Smooth muscle cell (in vitro differentiated cells): ENCODE measurements around the gene CRYBG3. TPM values are rescaled to one million over a fixed set of nuclear protein-coding genes. Genes with fewer than 3 reads are reported as not detected.
"Not testable (repeated sequence)": the region's sequence is repeated elsewhere in the genome, so short reads cannot be mapped to it uniquely, and the experiment has no call there.

Experiments used
- DNase-seq: peaks from one replicate; lab custom pipeline; 2025; ENCODE audit not compliant: unreplicated experiment; lab: John Stamatoyannopoulos, UW
- H2AFZ ChIP-seq: fragments of 200-600 bp; sonication (generic); 2 replicates; pipeline ENCODE4 v1.6.0; 2016; ENCODE audit warnings: antibody characterized with exemption, low read depth, mild to moderate bottlenecking
- H3F3A ChIP-seq: fragments of 200-600 bp; sonication (generic); 2 replicates; pipeline ENCODE4 v1.6.0; 2017; ENCODE audit warnings: antibody characterized with exemption, low read depth
- H3K27ac ChIP-seq: fragments of 200-600 bp; sonication (generic); 2 replicates; pipeline ENCODE4 v1.5.1; 2016; ENCODE audit warnings: low read depth, mild to moderate bottlenecking
- H3K27me3 ChIP-seq: fragments of 200-600 bp; sonication (generic); 2 replicates; pipeline ENCODE4 v1.6.1; 2016; ENCODE audit warnings: low read depth, mild to moderate bottlenecking
- H3K36me3 ChIP-seq: fragments of 200-600 bp; sonication (generic); 2 replicates; pipeline ENCODE4 v1.5.1; 2016; ENCODE audit warnings: low read depth
- H3K4me1 ChIP-seq: fragments of 200-600 bp; sonication (generic); 2 replicates; pipeline ENCODE4 v1.5.1; 2016; ENCODE audit warnings: low read depth
- H3K4me2 ChIP-seq: fragments of 200-600 bp; sonication (generic); 2 replicates; pipeline ENCODE4 v1.6.0; 2016; ENCODE audit warnings: mild to moderate bottlenecking
- H3K4me3 ChIP-seq: fragments of 200-600 bp; sonication (generic); 2 replicates; pipeline ENCODE4 v1.5.1; 2016; ENCODE audit warnings: mild to moderate bottlenecking
- H3K79me2 ChIP-seq: fragments of 200-600 bp; sonication (generic); 2 replicates; pipeline ENCODE4 v1.6.0; 2016; ENCODE audit warnings: low read depth, mild to moderate bottlenecking
- H3K9ac ChIP-seq: fragments of 200-600 bp; sonication (generic); 2 replicates; pipeline ENCODE4 v1.6.0; 2016; ENCODE audit warnings: low read depth
- H3K9me3 ChIP-seq: fragments of 200-600 bp; sonication (generic); replicated peaks from 2 replicates; pipeline ENCODE4 v1.5.1; 2016; ENCODE audit warnings: low read depth
- H4K20me1 ChIP-seq: fragments of 200-600 bp; sonication (generic); 2 replicates; pipeline ENCODE4 v1.6.0; 2016; ENCODE audit warnings: low read depth
- WGBS: methylation state at CpG from one replicate; pipeline ENCODE4 v1.1.7; 2016; ENCODE audit warnings: low lambda C conversion rate; 5-methylcytosine and 5-hydroxymethylcytosine counted together
- polyA plus RNA-seq: library from polyadenylated mRNA; unstranded; fragments of >200 nt; fragmentation: Nextera tagmentation; extraction: Ambion mirVana; gene quantifications from 2 replicates; pipeline ENCODE4 v1.2.1, GENCODE V29; 2016
- total RNA-seq: library from RNA; depleted of rRNA; stranded (reverse); fragments of >200 nt; gene quantifications from 2 replicates; pipeline ENCODE4 v1.2.3, GENCODE V29; 2014
- TF ChIP-seq, protein P1 (sequence below): fragments of 200-600 bp; sonication (generic); IDR thresholded peaks from 2 replicates; pipeline ENCODE4 v1.5.1; 2017; ENCODE audit warnings: borderline replicate concordance, mild to moderate bottlenecking, antibody characterized with exemption; ENCODE audit not compliant: insufficient read depth, poor library complexity, severe bottlenecking

The CRYBG3 gene
- total and polyA plus RNA-seq, 2 experiments from 2014 or later, result 1.5 to 17.0 TPM

DNA sequence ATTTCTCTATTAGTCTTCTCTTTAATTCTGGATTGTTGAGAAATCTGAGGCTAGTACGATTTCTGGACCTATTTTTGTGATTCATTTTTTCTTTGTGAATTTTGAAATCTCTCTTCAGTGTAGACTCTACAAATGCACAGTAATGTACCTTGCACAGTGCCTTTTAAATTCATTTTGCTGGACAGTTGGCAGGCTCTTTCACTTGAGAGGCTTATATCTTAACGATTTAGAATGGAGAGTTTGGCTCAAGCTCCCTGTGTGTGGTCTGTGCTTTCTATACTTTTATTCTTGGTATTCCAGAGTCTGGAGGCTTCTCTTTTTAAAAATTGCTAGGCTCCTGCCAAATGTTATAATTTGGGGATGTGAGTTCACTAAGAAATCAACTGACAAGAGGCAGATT is 8.8 kb downstream of the CRYBG3 start:
- Histone ChIP-seq H3K4me3 (no peak overlapping the region), H3K79me2 (no peaks in the 10 kb centered on the region), H3K27me3 (no peaks in the 10 kb centered on the region), H3K9me3 (no peaks in the 10 kb centered on the region), H3K4me1 (no peaks in the 10 kb centered on the region), H3F3A (no peaks in the 10 kb centered on the region), H3K36me3 (no peaks in the 10 kb centered on the region), H3K9ac (no peak overlapping the region), H3K27ac (no peak overlapping the region), H2AFZ (no peak overlapping the region), H4K20me1 (peaks cover 49% of the 10 kb centered on the region), H3K4me2 (no peak overlapping the region)
- DNase-seq, result no peak
- TF ChIP-seq, protein P1, sequence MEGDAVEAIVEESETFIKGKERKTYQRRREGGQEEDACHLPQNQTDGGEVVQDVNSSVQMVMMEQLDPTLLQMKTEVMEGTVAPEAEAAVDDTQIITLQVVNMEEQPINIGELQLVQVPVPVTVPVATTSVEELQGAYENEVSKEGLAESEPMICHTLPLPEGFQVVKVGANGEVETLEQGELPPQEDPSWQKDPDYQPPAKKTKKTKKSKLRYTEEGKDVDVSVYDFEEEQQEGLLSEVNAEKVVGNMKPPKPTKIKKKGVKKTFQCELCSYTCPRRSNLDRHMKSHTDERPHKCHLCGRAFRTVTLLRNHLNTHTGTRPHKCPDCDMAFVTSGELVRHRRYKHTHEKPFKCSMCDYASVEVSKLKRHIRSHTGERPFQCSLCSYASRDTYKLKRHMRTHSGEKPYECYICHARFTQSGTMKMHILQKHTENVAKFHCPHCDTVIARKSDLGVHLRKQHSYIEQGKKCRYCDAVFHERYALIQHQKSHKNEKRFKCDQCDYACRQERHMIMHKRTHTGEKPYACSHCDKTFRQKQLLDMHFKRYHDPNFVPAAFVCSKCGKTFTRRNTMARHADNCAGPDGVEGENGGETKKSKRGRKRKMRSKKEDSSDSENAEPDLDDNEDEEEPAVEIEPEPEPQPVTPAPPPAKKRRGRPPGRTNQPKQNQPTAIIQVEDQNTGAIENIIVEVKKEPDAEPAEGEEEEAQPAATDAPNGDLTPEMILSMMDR, result no peak
- WGBS, result 89% methylated on average over 2 of the region's 2 CpGs

GRCh38 chr3:97831140-97831539 is 9.3 kb downstream of the CRYBG3 start:
- 94% methylated on average over 1 of the region's 1 CpG for WGBS

GRCh38 chr3:97833184-97833583 is 11.4 kb downstream of the CRYBG3 start:
- not testable (repeated sequence) for H2AFZ ChIP-seq, H3K9ac ChIP-seq, H3K27ac ChIP-seq, H3K36me3 ChIP-seq, H3K4me1 ChIP-seq, H3K4me2 ChIP-seq, H3K4me3 ChIP-seq, H3K9me3 ChIP-seq, H3F3A ChIP-seq, DNase-seq, H3K79me2 ChIP-seq, H3K27me3 ChIP-seq
- WGBS, result 96% methylated on average over 4 of the region's 4 CpGs
- H4K20me1 ChIP-seq, result peaks cover 28% of the 10 kb centered on the region

More at GRCh38 chr3:97831140-97831539, 9.3 kb downstream of the CRYBG3 start:
- Histone ChIP-seq H3K79me2 (no peaks in the 10 kb centered on the region), H3K9me3 (no peaks in the 10 kb centered on the region), H2AFZ (no peak overlapping the region), H3K27ac (no peak overlapping the region), H3K36me3 (no peaks in the 10 kb centered on the region), H3K4me2 (no peak overlapping the region), H3F3A (no peaks in the 10 kb centered on the region), H3K4me3 (no peak overlapping the region), H4K20me1 (peaks cover 47% of the 10 kb centered on the region), H3K27me3 (no peaks in the 10 kb centered on the region), H3K4me1 (no peaks in the 10 kb centered on the region), H3K9ac (no peak overlapping the region)
- no peak for DNase-seq
- TF ChIP-seq, protein P1, result no peak

GRCh38 chr3:97835761-97836160 is 13.9 kb downstream of the CRYBG3 start:
- no peak for DNase-seq
- no peaks in the 10 kb centered on the region for H3K4me1 ChIP-seq
- H3F3A ChIP-seq, result no peaks in the 10 kb centered on the region
- no peaks in the 10 kb centered on the region for H3K36me3 ChIP-seq
- no peak overlapping the region for H3K9ac ChIP-seq
- no peak overlapping the region for H3K27ac ChIP-seq
- no peak overlapping the region for H3K4me3 ChIP-seq
- H3K9me3 ChIP-seq, result no peaks in the 10 kb centered on the region
- no peaks in the 10 kb centered on the region for H3K79me2 ChIP-seq
- TF ChIP-seq, protein P1, result no peak
- H2AFZ ChIP-seq, result no peak overlapping the region
- peaks cover 17% of the 10 kb centered on the region for H4K20me1 ChIP-seq
- WGBS, result 86% methylated on average over 5 of the region's 5 CpGs
- no peaks in the 10 kb centered on the region for H3K27me3 ChIP-seq
- H3K4me2 ChIP-seq, result no peak overlapping the region
